OCI-LY3 (cell line): ENCODE results near the gene RRP36.
A peak's percentile ranks its signal among the peaks of the same experiment; 100 is the strongest.

Experiments used
- H2AFZ ChIP-seq: fragments of 200-600, 300-600 bp; shearing (Covaris generic); 2 replicates; pipeline ENCODE4 v1.6.0; 2014; ENCODE audit warnings: antibody characterized with exemption, low read depth, low read length
- H3K27ac ChIP-seq: fragments of 200-600, 300-600 bp; sonication (generic); 2 replicates; pipeline ENCODE4 v1.5.1; 2014; ENCODE audit warnings: mild to moderate bottlenecking, low read length, moderate library complexity, mixed read lengths
- H3K27me3 ChIP-seq: fragments of 200-600, 300-600 bp; sonication (generic); 2 replicates; pipeline ENCODE4 v1.6.1; 2014; ENCODE audit warnings: low read depth, low read length, mixed read lengths
- H3K36me3 ChIP-seq: fragments of 200-600, 300-600 bp; sonication (generic); replicated peaks from 2 replicates; pipeline ENCODE3; 2014; ENCODE audit warnings: low read depth, low read length, mixed read lengths
- H3K4me1 ChIP-seq: fragments of 300-600, 200-600 bp; sonication (generic); 2 replicates; pipeline ENCODE4 v1.6.1; 2014; ENCODE audit warnings: low read length, mixed read lengths
- H3K4me2 ChIP-seq: fragments of 200-600, 300-600 bp; sonication (generic); 2 replicates; pipeline ENCODE4 v1.6.1; 2014; ENCODE audit warnings: low read length, mixed read lengths
- H3K4me3 ChIP-seq: fragments of 300-600, 200-600 bp; sonication (generic); 2 replicates; pipeline ENCODE4 v1.5.1; 2014; ENCODE audit warnings: antibody characterized with exemption, mild to moderate bottlenecking, low read length, moderate library complexity
- H3K79me2 ChIP-seq: fragments of 300-600, 200-600 bp; shearing (Covaris generic); 2 replicates; pipeline ENCODE4 v1.6.1; 2014; ENCODE audit warnings: mild to moderate bottlenecking, low read length, mixed read lengths
- H3K9ac ChIP-seq: fragments of 300-600, 200-600 bp; shearing (Covaris generic); 2 replicates; pipeline ENCODE4 v1.6.0; 2014; ENCODE audit warnings: mild to moderate bottlenecking, low read length, moderate library complexity
- H3K9me3 ChIP-seq: fragments of 200-600, 300-600 bp; shearing (Covaris generic); 2 replicates; pipeline ENCODE4 v1.6.1; 2014; ENCODE audit warnings: low read length, mixed read lengths; ENCODE audit not compliant: insufficient read depth
- H4K20me1 ChIP-seq: fragments of 200-600, 300-600 bp; sonication (generic); 2 replicates; pipeline ENCODE4 v1.6.1; 2016; ENCODE audit warnings: low read length, mixed read lengths; ENCODE audit not compliant: insufficient read depth
- CTCF ChIP-seq: fragments of 200-600, 300-600 bp; sonication (generic); IDR thresholded peaks from 2 replicates; pipeline ENCODE4 v1.5.1; 2014; ENCODE audit warnings: antibody characterized with exemption, low read length, low read depth
- EZH2phosphoT487 ChIP-seq: fragments of 200-600 bp; shearing (Covaris generic); IDR thresholded peaks from 2 replicates; pipeline ENCODE4 v1.6.1; 2018; ENCODE audit warnings: antibody characterized with exemption, mixed run types, low read depth

Gene RRP36

GRCh38 chr6:43011207-43011606 is 10.2 kb upstream of the RRP36 start:
- no peak overlapping the region for H3K9ac ChIP-seq
- TF ChIP-seq CTCF, result no peak
- TF ChIP-seq EZH2phosphoT487, result no peak
- H3K36me3 ChIP-seq, result peaks cover 49% of the 10 kb centered on the region
- no peak overlapping the region for H3K4me3 ChIP-seq
- no peak overlapping the region for H2AFZ ChIP-seq
- H3K27ac ChIP-seq, result no peak overlapping the region
- no peaks in the 10 kb centered on the region for H4K20me1 ChIP-seq
- no peaks in the 10 kb centered on the region for H3K27me3 ChIP-seq
- H3K79me2 ChIP-seq, result peaks cover 27% of the 10 kb centered on the region
- H3K4me2 ChIP-seq, result no peak overlapping the region
- H3K9me3 ChIP-seq, result no peaks in the 10 kb centered on the region
- peaks cover 24% of the 10 kb centered on the region for H3K4me1 ChIP-seq

GRCh38 chr6:43012364-43012763 is 9.1 kb upstream of the RRP36 start:
- Histone ChIP-seq H3K4me3 (peak overlapping the region; percentile 90), H4K20me1 (no peaks in the 10 kb centered on the region), H3K9me3 (no peaks in the 10 kb centered on the region), H3K36me3 (peaks cover 46% of the 10 kb centered on the region), H3K9ac (peak overlapping the region; percentile 84; the same call in 1 of the 2 replicates), H2AFZ (no peak overlapping the region), H3K27me3 (no peaks in the 10 kb centered on the region), H3K79me2 (peaks cover 31% of the 10 kb centered on the region), H3K27ac (no peak overlapping the region), H3K4me1 (peaks cover 24% of the 10 kb centered on the region), H3K4me2 (peak overlapping the region; percentile 97)
- TF ChIP-seq EZH2phosphoT487, result no peak
- TF ChIP-seq CTCF, result no peak

- Histone ChIP-seq H3K79me2 (peaks cover 31% of the 10 kb centered on the region), H3K9me3 (no peaks in the 10 kb centered on the region), H3K4me2 (peak overlapping the region; percentile 97), H3K4me1 (peaks cover 22% of the 10 kb centered on the region), H3K36me3 (peaks cover 47% of the 10 kb centered on the region), H3K9ac (peak overlapping the region; percentile 84), H3K27me3 (no peaks in the 10 kb centered on the region), H2AFZ (peak overlapping the region; percentile 75), H3K4me3 (peak overlapping the region; percentile 90), H3K27ac (peak overlapping the region; percentile 28), H4K20me1 (no peaks in the 10 kb centered on the region)
- TF ChIP-seq EZH2phosphoT487, result no peak
- TF ChIP-seq CTCF, result no peak
Measured at GRCh38 chr6:43013097-43013842, 8.2 kb upstream of the RRP36 start.

- Histone ChIP-seq H3K9me3 (no peaks in the 10 kb centered on the region), H3K36me3 (peaks cover 43% of the 10 kb centered on the region), H3K4me1 (peaks cover 16% of the 10 kb centered on the region), H3K79me2 (peaks cover 31% of the 10 kb centered on the region), H3K9ac (peak within 1 kb of the TSS; percentile 87), H2AFZ (peak within 1 kb of the TSS; percentile 75), H3K27me3 (no peaks in the 10 kb centered on the region), H3K27ac (peak within 1 kb of the TSS; percentile 28), H4K20me1 (no peaks in the 10 kb centered on the region), H3K4me3 (peak within 1 kb of the TSS; percentile 90), H3K4me2 (peak within 1 kb of the TSS; percentile 97)
- TF ChIP-seq CTCF (no peak), EZH2phosphoT487 (no peak)
Measured at GRCh38 chr6:43013843-43014433, 7.5 kb upstream of the RRP36 start, which contains the start of the genes KLHDC3 and MEA1. Gene KLHDC3, plus strand, starts transcription at chr6:43014249. Its CDS starts 2,944 bp downstream, at chr6:43017193. Gene MEA1, minus strand, starts transcription at chr6:43013946. Its CDS starts 133 bp downstream, at chr6:43013813.
